Measurements from ENCODE around the gene ZNF536.
"Not testable (repeated sequence)": the region's sequence is repeated elsewhere in the genome, so short reads cannot be mapped to it uniquely, and the experiment has no call there.

ZNF536 gene

GRCh38 chr19:30425885-30426838, 54.0 kb downstream of the ZNF536 start:
- DNase-seq: no peak

- no peak for DNase-seq
Observed at GRCh38 chr19:30426864-30427263, 54.7 kb downstream of the ZNF536 start.

GRCh38 chr19:30428092-30428680, 56.0 kb downstream of the ZNF536 start:
- DNase-seq: no peak

GRCh38 chr19:30428844-30429243, 56.7 kb downstream of the ZNF536 start:
- no peak for DNase-seq

- DNase-seq: no peak
Observed at GRCh38 chr19:30430206-30430734, 58.1 kb downstream of the ZNF536 start.

- DNase-seq: no peak
Observed at GRCh38 chr19:30431591-30431990, 59.4 kb downstream of the ZNF536 start.

- no peak for DNase-seq
Observed at GRCh38 chr19:30434797-30435594, 62.8 kb downstream of the ZNF536 start.

- DNase-seq: no peak
Observed at GRCh38 chr19:30437869-30438268, 65.7 kb downstream of the ZNF536 start.

GRCh38 chr19:30439310-30439709, 67.1 kb downstream of the ZNF536 start:
- DNase-seq: no peak

- no peak for DNase-seq
Observed at GRCh38 chr19:30441011-30441410, 68.8 kb downstream of the ZNF536 start.

GRCh38 chr19:30442674-30443073, 70.5 kb downstream of the ZNF536 start:
- DNase-seq: no peak

- no peak for DNase-seq
Observed at GRCh38 chr19:30443531-30444252, 71.5 kb downstream of the ZNF536 start.

GRCh38 chr19:30444253-30444671, 72.1 kb downstream of the ZNF536 start:
- no peak for DNase-seq

- no peak for DNase-seq
Observed at GRCh38 chr19:30444686-30445232, 72.6 kb downstream of the ZNF536 start.

- no peak for DNase-seq
Observed at GRCh38 chr19:30445385-30445784, 73.2 kb downstream of the ZNF536 start.

GRCh38 chr19:30446120-30446519, 73.9 kb downstream of the ZNF536 start:
- not testable (repeated sequence) for DNase-seq

GRCh38 chr19:30446850-30447552, 74.8 kb downstream of the ZNF536 start:
- no peak for DNase-seq

- no peak for DNase-seq
Observed at GRCh38 chr19:30447553-30447870, 75.3 kb downstream of the ZNF536 start.

GRCh38 chr19:30448386-30449077, 76.3 kb downstream of the ZNF536 start:
- DNase-seq: no peak

- no peak for DNase-seq
Observed at GRCh38 chr19:30449078-30449590, 77.0 kb downstream of the ZNF536 start.

- no peak for DNase-seq
Observed at GRCh38 chr19:30449673-30450072, 77.5 kb downstream of the ZNF536 start.
